GM18951 (cell line): ENCODE data around the gene STC2.

Experiments
- POLR2A ChIP-seq: IDR thresholded peaks from 4 replicates; pipeline ENCODE4 v1.6.1; 2011; ENCODE audit warnings: mild to moderate bottlenecking; ENCODE audit not compliant: insufficient read length, insufficient read depth; ENCODE audit errors: extremely low read depth
- in situ Hi-C: fragments of 300-500 bp; cut with MboI; formaldehyde crosslinking; loops from one replicate; pipeline ENCODE4 v1.12.0; 2022; ENCODE audit warnings: low sequenced_read_pairs, mixed read lengths, inconsistent platforms; ENCODE audit not compliant: unreplicated experiment

STC2 gene

DNA sequence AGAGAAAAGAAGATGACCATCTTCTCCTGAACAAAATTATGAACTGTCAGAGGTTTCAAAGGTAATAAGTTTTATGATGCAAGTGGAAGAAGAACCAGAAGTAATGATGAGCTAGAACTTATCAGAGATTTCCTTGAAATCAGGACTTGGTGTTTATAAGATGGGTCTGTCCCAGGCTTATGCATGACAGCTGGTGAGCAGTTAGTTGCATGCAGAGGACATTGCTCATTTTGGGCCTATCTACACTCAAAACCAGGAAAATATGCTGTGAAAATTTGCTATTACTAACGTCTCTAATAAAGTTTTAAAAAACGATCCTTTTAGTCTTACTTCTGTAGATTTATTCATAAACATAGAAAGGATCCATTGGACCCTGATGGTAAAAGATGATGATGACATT, 6.6 kb upstream of the STC2 start:
- in situ Hi-C loops = loop anchor here (25.0 kb wide), 1 partner anchor 348 kb away; the partner anchor contains the start of gene ATP6V0E1

GRCh38 chr5:173333925-173334661, 5.9 kb upstream of the STC2 start:
- no peak for TF ChIP-seq POLR2A
- in situ Hi-C loops = loop anchor here (25.0 kb wide), 1 partner anchor 347 kb away; the partner anchor contains the start of gene ATP6V0E1

More for the DNA sequence above, 6.6 kb upstream of the STC2 start:
- TF ChIP-seq POLR2A = no peak

- peak; percentile 30 for TF ChIP-seq POLR2A
- in situ Hi-C loops = loop anchor here (25.0 kb wide), 1 partner anchor 345 kb away; the partner anchor contains the start of gene ATP6V0E1
Measured at GRCh38 chr5:173331956-173332479, 3.8 kb upstream of the STC2 start.

GRCh38 chr5:173331287-173331686, 3.1 kb upstream of the STC2 start:
- no peak for TF ChIP-seq POLR2A
- in situ Hi-C loops = loop anchor here (25.0 kb wide), 1 partner anchor 344 kb away; the partner anchor contains the start of gene ATP6V0E1

DNA sequence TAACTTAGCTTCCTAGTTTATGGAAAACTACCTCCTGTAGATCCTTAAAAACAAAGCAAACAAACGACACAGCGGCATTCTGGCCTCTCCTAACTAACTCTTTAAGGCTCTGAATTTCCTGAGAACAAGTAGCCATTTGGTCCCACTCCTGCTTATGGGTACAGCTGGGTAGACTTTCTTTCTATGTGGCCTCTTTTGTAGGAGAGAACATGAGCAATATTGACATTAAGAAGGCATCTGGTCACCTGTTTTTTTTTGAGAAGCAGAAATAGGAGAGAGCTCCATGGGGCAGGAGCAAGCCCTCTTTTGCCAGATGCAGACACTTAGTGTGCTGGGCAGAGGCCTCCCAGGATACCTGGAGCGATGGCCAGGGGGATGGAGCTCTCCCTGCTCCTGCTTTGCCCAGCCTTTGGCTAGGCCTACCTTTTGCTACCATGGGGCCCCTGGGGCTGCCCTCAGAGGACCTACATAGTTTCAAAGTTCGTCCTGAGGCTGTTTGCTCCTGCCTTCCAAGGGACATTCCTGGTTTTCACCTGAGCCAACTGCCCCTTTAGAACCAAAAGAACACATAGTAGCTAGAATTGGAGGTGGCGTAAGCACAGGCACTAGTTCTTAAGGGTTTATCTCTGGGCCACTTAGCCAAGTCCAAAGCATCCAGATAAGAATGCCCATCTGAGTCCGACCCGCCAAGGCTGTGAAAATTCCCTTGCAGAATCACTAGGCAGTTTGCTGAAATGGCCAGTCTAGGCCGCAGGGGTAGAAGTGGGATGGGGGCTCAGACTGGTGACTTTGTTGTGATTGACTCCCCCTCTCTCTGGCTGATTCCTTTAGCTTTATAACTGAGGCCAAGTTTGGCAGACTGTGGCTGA, 2.4 kb upstream of the STC2 start:
- no peak for TF ChIP-seq POLR2A
- in situ Hi-C loops = loop anchor here (25.0 kb wide), 1 partner anchor 343 kb away; the partner anchor contains the start of gene ATP6V0E1

- in situ Hi-C loops = loop anchor here (25.0 kb wide), 1 partner anchor 342 kb away; the partner anchor contains the start of gene ATP6V0E1
- TF ChIP-seq POLR2A = no peak
Measured at GRCh38 chr5:173329491-173330337, 1.5 kb upstream of the STC2 start.

- in situ Hi-C loops = loop anchor here (25.0 kb wide), 1 partner anchor 342 kb away; the partner anchor contains the start of gene ATP6V0E1
Measured at GRCh38 chr5:173328844-173329490, 753 bp upstream of the STC2 start.

DNA sequence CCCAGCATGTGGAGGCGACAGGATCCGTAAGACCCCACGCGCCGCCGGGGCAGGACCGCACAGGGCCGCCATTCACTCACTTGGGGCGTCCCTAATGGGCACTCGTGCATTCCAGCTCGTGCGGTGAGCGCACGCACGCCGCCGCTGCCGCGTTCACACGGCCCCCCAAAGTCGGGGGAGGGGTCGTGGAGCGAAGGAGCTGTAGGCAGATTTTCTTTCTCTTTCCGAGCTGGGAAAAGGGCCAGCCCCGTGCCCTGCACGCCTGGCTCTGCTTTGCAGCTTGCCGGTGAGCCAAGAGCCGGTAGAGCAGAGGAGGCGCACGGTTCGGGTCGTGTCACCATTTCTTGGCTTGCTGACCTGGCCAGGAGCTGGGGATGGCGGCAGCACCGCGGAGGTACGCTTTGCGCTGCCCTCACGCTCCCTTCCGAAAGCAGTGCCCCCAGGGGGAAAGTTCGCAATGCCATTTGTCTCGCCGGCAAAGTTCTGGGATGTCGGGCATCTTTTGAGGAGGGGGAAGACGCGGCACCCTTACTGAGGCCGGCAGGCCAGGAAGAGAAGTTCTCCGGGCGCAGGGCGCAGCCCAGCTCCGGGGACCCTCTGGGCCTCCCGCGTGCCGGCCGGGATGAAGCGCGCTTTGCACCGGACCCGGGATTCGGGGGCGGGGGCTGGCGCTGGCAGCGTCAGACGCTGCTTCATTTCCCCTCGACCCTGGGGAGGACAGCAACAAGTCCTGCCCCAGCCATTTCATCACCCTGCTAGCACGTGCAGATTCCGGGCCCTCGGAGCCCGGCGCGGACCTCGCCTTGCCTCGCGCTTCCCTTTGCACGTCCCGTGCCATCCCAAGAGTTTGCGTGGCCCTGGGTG, 898 bp downstream of the STC2 start:
- in situ Hi-C loops = loop anchor here (25.0 kb wide), 1 partner anchor 340 kb away; the partner anchor contains the start of gene ATP6V0E1
- TF ChIP-seq POLR2A = no peak

More at GRCh38 chr5:173328844-173329490, 753 bp upstream of the STC2 start:
- TF ChIP-seq POLR2A = no peak

DNA sequence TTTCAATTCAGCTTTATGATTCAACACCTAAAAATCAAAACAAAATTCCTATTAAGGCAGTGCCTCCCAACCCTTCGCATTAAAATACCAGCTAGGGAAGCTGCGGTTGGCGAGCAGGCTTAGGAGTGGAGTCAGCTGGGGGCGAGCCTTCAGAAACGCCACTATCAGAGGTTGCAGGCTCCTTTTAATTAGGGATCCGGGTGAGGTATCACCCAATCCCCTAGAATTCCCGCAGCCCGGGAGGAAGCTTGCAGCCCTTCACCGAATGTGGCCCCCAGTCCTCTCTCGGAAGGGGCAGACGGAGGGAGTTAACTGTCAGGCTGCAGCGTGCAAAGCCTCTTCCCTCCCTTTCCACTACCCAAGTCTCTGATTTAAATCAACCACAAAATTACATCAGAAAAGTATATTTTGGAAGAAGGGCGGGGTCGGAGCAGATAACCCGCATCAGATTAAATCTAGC, 1.7 kb downstream of the STC2 start:
- no peak for TF ChIP-seq POLR2A

GRCh38 chr5:173325091-173325698, 3.0 kb downstream of the STC2 start:
- no peak for TF ChIP-seq POLR2A
- in situ Hi-C loops = loop anchor here (25.0 kb wide), 1 partner anchor 338 kb away; the partner anchor contains the start of gene ATP6V0E1

More for the DNA sequence above, 1.7 kb downstream of the STC2 start:
- in situ Hi-C loops = loop anchor here (25.0 kb wide), 1 partner anchor 339 kb away; the partner anchor contains the start of gene ATP6V0E1
